Fibroblast of the conjunctiva (primary cell): ENCODE data around the gene TTBK2.

Experiments used
- DNase-seq: peaks from one replicate; pipeline ENCODE4 v3.0.0-alpha.2; 2010; ENCODE audit warnings: low read depth

TTBK2 gene

GRCh38 chr15:42691770-42692169 is 228.8 kb downstream of the TTBK2 start:
- no peak for DNase-seq

- DNase-seq, result no peak
Measured at GRCh38 chr15:42691308-42691707, 229.3 kb downstream of the TTBK2 start.
